GM20000 (cell line): ENCODE results near the gene ALG5.

Experiments
- DNase-seq: peaks from one replicate; pipeline ENCODE4 v3.0.0; 2012; ENCODE audit warnings: low spot score
- TF ChIP-seq, protein P1 (sequence below): IDR thresholded peaks from 2 replicates; pipeline ENCODE4 v1.5.1; 2012; ENCODE audit warnings: mild to moderate bottlenecking, control low read depth; ENCODE audit errors: extremely low read depth, missing control alignments

ALG5 gene, protein sequence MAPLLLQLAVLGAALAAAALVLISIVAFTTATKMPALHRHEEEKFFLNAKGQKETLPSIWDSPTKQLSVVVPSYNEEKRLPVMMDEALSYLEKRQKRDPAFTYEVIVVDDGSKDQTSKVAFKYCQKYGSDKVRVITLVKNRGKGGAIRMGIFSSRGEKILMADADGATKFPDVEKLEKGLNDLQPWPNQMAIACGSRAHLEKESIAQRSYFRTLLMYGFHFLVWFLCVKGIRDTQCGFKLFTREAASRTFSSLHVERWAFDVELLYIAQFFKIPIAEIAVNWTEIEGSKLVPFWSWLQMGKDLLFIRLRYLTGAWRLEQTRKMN

DNA sequence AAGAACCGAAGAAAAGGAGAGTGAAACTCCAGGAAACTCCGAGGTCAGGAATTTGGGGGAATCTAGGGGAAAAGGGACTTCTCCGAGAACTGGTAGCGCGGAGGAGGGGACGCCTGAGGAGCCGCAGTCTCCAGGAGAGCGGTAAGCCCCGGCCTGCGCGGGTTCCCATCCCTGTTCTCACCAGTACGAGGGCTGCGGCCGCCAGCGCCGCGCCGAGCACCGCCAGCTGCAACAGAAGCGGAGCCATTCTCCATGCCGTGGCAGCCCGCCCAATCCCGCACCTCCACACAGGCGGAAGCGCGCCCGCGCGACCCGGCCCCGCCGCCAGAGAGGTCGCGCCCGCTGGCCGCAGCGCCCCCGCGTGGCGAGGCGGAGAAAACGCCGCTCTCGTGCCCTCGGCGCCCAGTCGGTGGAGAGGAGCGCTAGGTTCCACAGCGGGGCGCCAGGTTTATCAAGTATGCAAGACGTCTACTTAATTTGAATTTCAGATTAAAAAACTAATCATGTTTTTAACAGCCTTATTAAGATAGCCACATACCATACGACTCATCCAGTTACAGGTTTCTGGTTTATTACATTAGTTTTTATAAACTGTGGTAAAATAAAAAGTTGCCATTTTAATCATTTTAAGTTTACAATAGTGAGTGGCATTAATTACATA, at the start of gene ALG5:
ALG5 (minus strand) TSS at position 287 of the 661 bp plus-strand sequence; CDS start at position 247, 40 bp downstream.
- TF ChIP-seq, protein P1, sequence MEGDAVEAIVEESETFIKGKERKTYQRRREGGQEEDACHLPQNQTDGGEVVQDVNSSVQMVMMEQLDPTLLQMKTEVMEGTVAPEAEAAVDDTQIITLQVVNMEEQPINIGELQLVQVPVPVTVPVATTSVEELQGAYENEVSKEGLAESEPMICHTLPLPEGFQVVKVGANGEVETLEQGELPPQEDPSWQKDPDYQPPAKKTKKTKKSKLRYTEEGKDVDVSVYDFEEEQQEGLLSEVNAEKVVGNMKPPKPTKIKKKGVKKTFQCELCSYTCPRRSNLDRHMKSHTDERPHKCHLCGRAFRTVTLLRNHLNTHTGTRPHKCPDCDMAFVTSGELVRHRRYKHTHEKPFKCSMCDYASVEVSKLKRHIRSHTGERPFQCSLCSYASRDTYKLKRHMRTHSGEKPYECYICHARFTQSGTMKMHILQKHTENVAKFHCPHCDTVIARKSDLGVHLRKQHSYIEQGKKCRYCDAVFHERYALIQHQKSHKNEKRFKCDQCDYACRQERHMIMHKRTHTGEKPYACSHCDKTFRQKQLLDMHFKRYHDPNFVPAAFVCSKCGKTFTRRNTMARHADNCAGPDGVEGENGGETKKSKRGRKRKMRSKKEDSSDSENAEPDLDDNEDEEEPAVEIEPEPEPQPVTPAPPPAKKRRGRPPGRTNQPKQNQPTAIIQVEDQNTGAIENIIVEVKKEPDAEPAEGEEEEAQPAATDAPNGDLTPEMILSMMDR: peak; percentile 97
- DNase-seq: peak; percentile 91

DNA sequence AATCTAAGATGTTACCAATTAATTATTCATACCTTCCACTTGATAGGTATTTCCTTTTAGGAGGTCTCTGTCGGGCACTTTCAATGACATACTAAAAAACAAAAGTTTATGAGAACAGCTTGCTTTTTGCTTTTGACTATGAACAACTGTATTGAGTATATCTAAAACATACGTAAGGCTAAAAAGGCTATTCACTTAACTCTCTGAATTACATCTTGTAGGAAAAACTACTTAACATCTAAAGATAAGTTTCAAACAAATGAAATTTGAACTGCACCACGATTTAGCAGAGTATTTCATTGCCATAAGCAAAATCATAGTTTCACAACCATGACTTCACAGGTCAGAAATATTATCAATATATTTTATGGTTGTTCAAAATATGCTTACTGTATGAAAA, 48.7 kb upstream of the ALG5 start:
- DNase-seq: no peak
- TF ChIP-seq, protein P1: no peak

DNA sequence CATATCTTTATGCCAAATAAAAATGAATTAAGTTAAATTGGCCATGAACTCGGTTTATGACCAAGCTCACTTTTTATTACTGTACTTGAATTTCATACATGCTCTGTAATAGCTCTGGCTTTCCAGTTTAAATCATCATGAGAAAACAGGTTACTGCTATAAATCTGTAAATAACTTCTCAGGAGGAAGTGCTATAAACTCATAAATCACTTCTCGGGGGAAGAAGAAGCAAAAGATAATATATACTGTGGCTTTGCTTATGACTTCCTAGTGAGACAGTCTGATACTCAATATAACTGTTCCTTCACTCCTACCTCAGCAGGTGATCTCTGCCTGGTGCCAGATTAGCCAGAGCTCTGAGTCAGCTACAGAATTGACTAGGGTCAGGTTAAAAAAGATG, 47.9 kb upstream of the ALG5 start:
- TF ChIP-seq, protein P1: no peak
- DNase-seq: no peak

DNA sequence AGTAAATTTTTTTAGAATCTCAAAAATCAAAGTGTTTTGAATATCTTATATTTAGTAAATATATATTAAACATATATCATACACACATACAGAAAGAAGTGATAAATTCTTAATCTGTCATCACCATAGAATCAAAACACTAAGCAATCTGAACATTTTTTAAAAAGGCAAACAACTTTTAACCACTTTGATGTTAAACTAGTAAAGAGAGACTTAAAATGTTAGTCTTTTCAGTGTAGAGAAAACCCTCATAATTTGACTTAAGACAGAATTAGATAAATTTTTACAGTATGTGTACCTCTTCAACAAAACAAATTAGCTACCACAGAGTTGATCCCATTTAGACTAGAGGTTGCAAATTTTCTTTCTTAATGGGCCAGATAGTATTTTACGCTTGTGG, 46.9 kb upstream of the ALG5 start:
- no peak for DNase-seq
- TF ChIP-seq, protein P1: no peak

DNA sequence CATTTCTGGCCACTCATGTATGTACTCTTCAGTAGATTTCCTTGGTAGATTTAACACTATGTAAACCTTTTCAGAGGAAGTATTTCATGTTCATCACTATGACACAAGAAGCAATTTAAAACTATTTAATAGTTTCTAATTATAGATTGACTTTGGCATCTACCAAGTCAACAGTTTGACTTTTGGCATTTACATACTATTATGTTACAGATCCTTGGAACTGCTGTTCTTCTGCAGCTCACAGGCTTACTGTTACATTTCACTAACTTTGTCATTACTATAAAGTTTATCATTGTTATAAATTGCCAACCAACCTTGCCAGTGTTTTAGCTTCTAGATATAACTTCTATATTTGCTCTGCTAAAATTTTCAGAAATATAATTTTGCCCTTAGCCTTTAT, 41.6 kb upstream of the ALG5 start:
- TF ChIP-seq, protein P1: no peak

DNA sequence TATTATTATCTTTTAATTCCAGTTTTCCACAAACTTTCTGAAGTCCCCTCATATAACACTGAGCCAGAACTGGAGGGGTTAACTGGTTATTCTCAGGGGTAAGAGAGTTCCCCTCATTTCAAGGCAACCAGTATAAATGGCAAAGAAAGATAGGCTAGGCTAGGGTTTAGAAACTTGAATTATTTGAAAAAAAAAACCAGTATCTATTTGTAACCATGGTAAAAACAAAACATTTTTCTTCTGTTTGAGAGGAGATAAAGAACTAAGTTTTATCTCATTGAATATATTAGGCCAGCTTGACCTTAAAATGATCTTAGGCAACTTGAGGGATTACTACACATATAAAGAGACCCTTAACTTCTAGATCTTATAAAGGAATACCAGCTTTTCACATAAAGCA, 40.8 kb upstream of the ALG5 start:
- TF ChIP-seq, protein P1: no peak

More for the DNA sequence above, 41.6 kb upstream of the ALG5 start:
- DNase-seq: no peak

DNA sequence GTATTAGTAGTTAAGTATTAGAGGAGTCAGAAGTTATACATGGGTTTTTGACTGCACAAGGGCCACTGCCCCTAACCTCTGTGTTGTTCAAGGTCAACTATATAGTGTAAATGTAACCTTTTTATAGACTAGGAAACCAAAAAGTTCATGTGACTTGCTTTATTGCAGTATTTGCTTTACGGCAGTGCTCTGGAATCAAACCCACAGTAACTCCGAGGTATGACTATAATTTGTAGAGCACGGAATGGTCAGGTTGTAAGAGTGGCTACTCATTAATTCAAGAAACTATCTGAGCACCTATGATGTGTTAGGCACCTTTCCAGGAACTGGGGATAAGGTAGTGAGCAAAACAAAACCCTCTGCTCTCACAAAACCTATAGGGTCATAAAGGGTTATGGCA, 38.1 kb upstream of the ALG5 start:
- no peak for DNase-seq
- TF ChIP-seq, protein P1: no peak

More for the DNA sequence above, 40.8 kb upstream of the ALG5 start:
- DNase-seq: no peak
